GM12801 (cell line): ENCODE results near the gene CSNK1A1L.

Experiments
- TF ChIP-seq, protein P1 (sequence below): IDR thresholded peaks from one replicate; pipeline ENCODE4 v1.5.1; 2011; ENCODE audit warnings: control low read depth; ENCODE audit not compliant: insufficient read length; ENCODE audit errors: extremely low read depth

Gene CSNK1A1L

DNA sequence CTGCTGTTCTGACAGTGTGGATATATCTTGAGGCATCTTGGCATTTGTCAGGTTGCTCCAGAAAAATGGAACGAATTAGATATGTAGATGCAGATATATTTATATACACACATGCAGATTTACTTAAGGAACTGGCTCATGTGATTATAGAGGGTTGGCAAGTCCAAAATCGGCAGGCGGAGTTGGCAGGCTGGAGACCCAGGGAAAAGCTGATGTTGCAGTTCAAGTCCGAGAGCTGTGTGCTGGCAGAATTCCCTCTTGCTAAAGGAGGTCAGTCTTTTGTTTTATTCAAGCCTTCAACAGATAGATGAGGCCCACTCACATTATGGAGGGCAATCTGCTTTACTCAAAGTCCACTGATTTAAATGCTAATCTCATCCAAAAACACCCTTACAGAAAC, 24.4 kb upstream of the CSNK1A1L start:
- TF ChIP-seq, protein P1, sequence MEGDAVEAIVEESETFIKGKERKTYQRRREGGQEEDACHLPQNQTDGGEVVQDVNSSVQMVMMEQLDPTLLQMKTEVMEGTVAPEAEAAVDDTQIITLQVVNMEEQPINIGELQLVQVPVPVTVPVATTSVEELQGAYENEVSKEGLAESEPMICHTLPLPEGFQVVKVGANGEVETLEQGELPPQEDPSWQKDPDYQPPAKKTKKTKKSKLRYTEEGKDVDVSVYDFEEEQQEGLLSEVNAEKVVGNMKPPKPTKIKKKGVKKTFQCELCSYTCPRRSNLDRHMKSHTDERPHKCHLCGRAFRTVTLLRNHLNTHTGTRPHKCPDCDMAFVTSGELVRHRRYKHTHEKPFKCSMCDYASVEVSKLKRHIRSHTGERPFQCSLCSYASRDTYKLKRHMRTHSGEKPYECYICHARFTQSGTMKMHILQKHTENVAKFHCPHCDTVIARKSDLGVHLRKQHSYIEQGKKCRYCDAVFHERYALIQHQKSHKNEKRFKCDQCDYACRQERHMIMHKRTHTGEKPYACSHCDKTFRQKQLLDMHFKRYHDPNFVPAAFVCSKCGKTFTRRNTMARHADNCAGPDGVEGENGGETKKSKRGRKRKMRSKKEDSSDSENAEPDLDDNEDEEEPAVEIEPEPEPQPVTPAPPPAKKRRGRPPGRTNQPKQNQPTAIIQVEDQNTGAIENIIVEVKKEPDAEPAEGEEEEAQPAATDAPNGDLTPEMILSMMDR: no peak

DNA sequence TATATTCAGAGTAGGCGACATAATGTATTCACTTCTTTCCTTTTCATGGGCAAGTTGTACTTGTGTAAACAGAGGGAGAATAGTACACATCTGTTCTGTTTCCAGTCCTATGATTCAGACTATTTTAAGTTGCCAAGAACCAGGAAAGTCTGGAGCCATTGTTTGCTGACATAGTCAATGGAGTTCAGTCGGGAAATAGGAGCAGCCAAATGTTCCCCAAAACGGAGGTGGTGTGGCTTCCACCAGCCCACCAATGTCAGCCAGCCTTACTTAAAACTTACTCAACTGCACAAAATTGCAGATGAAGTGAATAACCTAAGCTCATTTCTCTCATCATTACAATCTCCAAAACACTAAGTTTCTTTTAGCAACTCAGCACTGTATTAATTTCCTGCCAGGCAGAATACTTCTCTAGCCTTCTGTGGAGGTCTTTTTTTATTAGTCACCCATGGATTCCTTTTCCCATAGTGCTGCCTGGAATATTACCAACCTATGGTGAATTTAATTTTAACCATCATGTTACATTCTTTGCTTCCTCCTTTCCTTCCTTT, 22.3 kb upstream of the CSNK1A1L start:
- TF ChIP-seq, protein P1: no peak

DNA sequence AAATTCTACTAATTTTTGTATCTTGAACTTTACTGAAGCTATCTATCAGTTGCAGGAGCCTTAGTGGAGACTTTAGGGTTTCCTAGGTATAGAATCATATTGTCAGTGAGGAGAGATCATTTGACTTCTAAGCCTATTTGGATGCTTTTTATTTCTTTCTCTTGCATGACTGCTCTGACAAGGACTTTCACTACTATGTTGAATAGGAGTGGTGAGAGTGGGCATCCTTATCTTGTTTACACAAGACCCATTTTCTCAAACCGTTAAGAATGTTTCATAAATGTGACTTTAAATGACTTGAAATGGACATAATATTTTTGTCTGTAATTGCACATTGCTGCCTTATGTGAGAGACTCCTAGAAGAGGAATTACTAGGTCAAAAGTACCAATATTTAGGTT, 17.9 kb upstream of the CSNK1A1L start:
- TF ChIP-seq, protein P1: no peak

DNA sequence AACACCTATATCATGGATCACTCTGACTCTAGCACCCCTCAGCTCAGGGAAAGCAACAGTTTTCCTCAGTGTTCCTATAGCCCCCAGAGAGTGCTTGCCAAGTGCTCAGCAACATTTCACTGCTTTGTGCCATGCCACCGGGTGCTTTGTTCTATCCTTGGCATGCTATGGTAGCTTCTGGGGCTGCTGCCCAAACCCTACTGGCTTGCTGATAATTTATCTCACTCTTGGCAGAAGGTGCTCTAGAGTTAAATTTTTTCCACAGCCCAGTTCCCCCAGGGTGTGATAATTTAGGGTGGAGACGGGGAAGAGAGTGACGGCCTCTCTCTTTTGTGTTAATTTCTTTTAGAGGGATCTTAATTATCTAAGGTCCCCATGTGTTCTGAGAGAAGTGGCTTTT, 12.6 kb upstream of the CSNK1A1L start:
- TF ChIP-seq, protein P1: no peak

DNA sequence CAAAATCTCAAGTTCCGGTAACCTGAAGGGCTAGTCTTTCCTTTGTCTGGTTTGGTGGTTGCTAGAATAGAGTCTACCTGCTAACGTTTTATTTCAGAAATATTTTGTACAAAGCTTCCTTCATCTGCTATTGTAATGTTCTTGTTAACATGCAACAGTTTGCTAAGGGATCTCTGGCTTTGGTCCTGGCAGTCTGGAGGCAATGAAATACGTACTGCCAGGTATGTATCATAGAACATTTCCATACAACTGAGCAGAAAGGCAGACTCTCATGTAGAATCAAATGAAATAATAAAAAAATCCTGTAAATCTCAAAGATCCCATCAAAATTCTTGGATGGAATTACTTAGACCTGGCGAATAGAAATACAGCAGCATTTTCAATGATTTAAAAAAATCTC, 8.8 kb upstream of the CSNK1A1L start:
- TF ChIP-seq, protein P1: no peak

DNA sequence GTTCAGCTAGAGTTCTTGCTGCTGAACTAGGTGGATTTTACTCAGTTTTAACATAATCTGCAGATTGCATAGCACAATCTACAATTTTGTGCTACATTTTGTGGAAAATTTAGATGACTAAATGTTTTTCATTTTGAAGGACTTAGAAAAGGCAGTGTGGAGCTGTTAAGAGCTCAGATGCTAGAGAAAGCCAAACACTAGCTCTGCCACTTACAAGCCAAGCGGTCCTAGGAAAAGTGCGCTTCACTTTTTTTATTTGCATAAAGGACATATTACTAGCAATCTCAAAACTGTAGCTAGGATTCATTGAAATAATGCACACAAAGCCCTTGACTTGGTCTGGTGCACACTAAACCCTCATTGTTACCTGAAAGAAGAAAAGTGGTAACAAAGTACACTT, 8.1 kb upstream of the CSNK1A1L start:
- TF ChIP-seq, protein P1: no peak

DNA sequence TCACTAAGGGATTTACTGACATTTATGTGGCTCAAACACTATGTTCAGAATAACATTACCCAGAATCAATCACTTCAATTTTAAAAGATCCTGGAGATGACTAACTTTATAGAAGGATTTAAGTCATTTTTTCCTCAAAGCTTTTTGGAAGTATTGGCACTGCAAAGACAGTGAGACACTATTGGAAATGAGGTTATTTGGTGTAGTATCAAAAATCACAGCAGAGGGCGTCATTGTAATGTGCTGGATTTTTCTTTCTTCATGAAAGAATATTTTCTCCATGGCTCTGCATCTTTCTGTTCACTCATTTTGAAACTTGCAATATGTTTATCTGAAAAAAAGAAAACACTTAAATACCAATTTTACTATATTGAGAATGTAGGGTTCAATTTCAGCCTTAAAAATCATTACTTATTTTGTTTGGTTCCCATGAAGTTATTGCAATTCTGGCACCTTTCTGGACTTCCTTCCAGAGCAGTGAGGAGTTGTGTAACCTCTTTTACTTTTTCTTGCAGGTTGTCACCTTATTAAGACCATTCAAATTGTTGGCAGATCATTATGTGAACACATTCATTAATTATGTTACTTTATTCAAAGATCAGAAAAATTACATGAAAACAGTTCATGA, 3.7 kb upstream of the CSNK1A1L start:
- TF ChIP-seq, protein P1: no peak
